VCaP (cell line): ENCODE data around the gene CLCN4.

Experiments used
- H3K27ac ChIP-seq: fragments of 450-650 bp; 2 replicates; pipeline ENCODE4 v1.5.1; 2017
- TF ChIP-seq, protein P1 (sequence below): fragments of 450-650 bp; conservative IDR thresholded peaks from 2 replicates; pipeline ENCODE4 v1.5.1; 2017; ENCODE audit warnings: mild to moderate bottlenecking, moderate library complexity

The CLCN4 gene

DNA sequence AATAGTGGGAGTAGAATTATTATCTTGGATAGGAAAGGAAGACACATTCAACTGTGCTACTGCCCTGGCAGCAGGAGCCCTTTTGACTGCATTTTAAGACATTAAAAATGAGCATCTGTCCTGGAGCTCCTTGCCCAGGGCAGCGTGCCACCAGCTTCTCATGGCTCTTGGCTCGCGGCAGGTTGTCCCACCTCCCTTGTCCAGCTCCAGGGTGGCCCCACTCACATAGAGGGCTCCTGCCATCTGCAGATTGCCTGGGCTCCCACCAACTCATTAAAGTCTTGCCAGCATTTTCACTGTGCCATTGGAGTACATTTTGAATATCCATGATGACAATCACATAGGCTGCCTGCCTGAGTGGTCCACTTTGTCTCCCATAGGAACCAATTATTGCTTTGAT lies 27.0 kb downstream of the CLCN4 start:
- TF ChIP-seq, protein P1, sequence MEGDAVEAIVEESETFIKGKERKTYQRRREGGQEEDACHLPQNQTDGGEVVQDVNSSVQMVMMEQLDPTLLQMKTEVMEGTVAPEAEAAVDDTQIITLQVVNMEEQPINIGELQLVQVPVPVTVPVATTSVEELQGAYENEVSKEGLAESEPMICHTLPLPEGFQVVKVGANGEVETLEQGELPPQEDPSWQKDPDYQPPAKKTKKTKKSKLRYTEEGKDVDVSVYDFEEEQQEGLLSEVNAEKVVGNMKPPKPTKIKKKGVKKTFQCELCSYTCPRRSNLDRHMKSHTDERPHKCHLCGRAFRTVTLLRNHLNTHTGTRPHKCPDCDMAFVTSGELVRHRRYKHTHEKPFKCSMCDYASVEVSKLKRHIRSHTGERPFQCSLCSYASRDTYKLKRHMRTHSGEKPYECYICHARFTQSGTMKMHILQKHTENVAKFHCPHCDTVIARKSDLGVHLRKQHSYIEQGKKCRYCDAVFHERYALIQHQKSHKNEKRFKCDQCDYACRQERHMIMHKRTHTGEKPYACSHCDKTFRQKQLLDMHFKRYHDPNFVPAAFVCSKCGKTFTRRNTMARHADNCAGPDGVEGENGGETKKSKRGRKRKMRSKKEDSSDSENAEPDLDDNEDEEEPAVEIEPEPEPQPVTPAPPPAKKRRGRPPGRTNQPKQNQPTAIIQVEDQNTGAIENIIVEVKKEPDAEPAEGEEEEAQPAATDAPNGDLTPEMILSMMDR = no peak

GRCh38 chrX:10184411-10184810 lies 27.6 kb downstream of the CLCN4 start:
- TF ChIP-seq, protein P1 = no peak
- no peak overlapping the region for H3K27ac ChIP-seq

More for the DNA sequence above, 27.0 kb downstream of the CLCN4 start:
- no peak overlapping the region for H3K27ac ChIP-seq

DNA sequence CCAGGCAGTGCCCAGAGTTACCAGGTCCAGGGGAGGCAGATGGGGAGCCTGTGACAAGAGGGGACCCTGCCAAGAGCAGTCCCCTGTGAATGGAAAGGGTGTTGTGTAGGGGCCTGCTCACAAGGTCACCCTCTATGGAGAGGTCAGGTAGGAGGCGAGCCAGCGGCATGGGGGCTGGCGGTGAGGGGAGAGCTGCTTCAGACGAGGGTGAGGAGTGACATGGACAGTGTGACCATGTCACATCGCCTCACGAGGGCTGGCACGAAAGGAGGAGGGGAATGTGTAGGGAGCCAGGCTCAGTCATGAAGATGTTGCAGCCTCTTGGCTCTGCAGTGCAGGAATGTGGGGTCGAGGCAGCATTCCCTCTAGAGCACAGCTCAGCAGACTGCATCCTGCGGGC lies 29.6 kb downstream of the CLCN4 start:
- no peak overlapping the region for H3K27ac ChIP-seq
- TF ChIP-seq, protein P1 = no peak

- TF ChIP-seq, protein P1 = no peak
- H3K27ac ChIP-seq = no peak overlapping the region
Measured at GRCh38 chrX:10187421-10187820, 30.6 kb downstream of the CLCN4 start.

GRCh38 chrX:10189317-10190268 lies 32.8 kb downstream of the CLCN4 start:
- peak overlapping the region; percentile 34; the same call in 1 of the 2 replicates for H3K27ac ChIP-seq
- TF ChIP-seq, protein P1 = peak; percentile 63

DNA sequence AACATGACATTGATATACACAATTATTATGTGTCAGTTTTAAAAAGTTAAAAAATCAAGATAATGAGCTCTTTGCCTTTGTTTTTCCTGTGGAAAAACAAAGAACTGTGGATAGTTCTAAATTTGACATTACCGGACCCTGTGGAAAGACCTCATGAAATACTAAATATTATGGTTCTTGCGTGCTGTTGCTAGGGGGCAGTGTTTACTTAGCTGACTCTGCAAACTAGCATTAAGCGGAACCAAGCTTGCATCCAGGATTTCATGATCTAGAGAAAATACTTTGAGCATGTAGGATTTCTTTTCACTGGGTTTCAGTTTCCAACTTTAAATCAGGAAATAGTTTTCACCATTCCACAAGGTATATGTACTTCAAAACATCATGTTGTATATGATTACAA lies 33.6 kb downstream of the CLCN4 start:
- TF ChIP-seq, protein P1 = peak; percentile 58
- peak overlapping the region; percentile 34; the same call in 1 of the 2 replicates for H3K27ac ChIP-seq

GRCh38 chrX:10193587-10193986 lies 36.8 kb downstream of the CLCN4 start:
- no peak overlapping the region for H3K27ac ChIP-seq
- TF ChIP-seq, protein P1 = no peak
